Measurements from ENCODE around the gene HECW1.
"Not testable (repeated sequence)": the region's sequence is repeated elsewhere in the genome, so short reads cannot be mapped to it uniquely, and the experiment has no call there.

Gene HECW1

GRCh38 chr7:43460733-43461348, 348.4 kb downstream of the HECW1 start:
- in situ Hi-C loops (cut with MboI; ENCODE audit: low sequenced_read_pairs), result no loop called here

GRCh38 chr7:43461349-43462024, 349.0 kb downstream of the HECW1 start:
- in situ Hi-C loops (cut with MboI; ENCODE audit: low sequenced_read_pairs), result no loop called here

- in situ Hi-C loops (cut with MboI; ENCODE audit: low sequenced_read_pairs), result no loop called here
Measured at GRCh38 chr7:43462836-43463235, 350.4 kb downstream of the HECW1 start.

GRCh38 chr7:43463401-43463980, 351.0 kb downstream of the HECW1 start:
- in situ Hi-C loops (cut with MboI; ENCODE audit: low sequenced_read_pairs), result no loop called here

GRCh38 chr7:43465581-43466554, 353.4 kb downstream of the HECW1 start:
- in situ Hi-C loops (cut with MboI; ENCODE audit: low sequenced_read_pairs), result no loop called here

GRCh38 chr7:43467406-43467805, 355.0 kb downstream of the HECW1 start:
- in situ Hi-C loops (cut with MboI; ENCODE audit: low sequenced_read_pairs), result no loop called here

GRCh38 chr7:43467846-43468245, 355.4 kb downstream of the HECW1 start:
- in situ Hi-C loops (cut with MboI; ENCODE audit: low sequenced_read_pairs), result no loop called here

GRCh38 chr7:43469051-43469450, 356.6 kb downstream of the HECW1 start:
- in situ Hi-C loops (cut with MboI; ENCODE audit: low sequenced_read_pairs), result no loop called here

- in situ Hi-C loops (cut with MboI; ENCODE audit: low sequenced_read_pairs), result no loop called here
Measured at GRCh38 chr7:43470110-43470509, 357.7 kb downstream of the HECW1 start.

GRCh38 chr7:43475983-43476382, 363.5 kb downstream of the HECW1 start:
- in situ Hi-C loops (cut with MboI; ENCODE audit: low sequenced_read_pairs), result no loop called here

- in situ Hi-C loops (cut with MboI; ENCODE audit: low sequenced_read_pairs), result no loop called here
Measured at GRCh38 chr7:43476896-43477295, 364.4 kb downstream of the HECW1 start.

GRCh38 chr7:43479042-43479441, 366.6 kb downstream of the HECW1 start:
- in situ Hi-C loops (cut with MboI; ENCODE audit: low sequenced_read_pairs), result no loop called here

GRCh38 chr7:43479543-43479942, 367.1 kb downstream of the HECW1 start:
- in situ Hi-C loops (cut with MboI; ENCODE audit: low sequenced_read_pairs), result no loop called here

GRCh38 chr7:43480581-43480980, 368.1 kb downstream of the HECW1 start:
- in situ Hi-C loops (cut with MboI; ENCODE audit: low sequenced_read_pairs), result no loop called here

- in situ Hi-C loops (cut with MboI; ENCODE audit: low sequenced_read_pairs), result no loop called here
Measured at GRCh38 chr7:43481902-43482678, 369.6 kb downstream of the HECW1 start.

- in situ Hi-C loops (cut with MboI; ENCODE audit: low sequenced_read_pairs), result no loop called here
Measured at GRCh38 chr7:43482679-43483252, 370.3 kb downstream of the HECW1 start.

- in situ Hi-C loops (cut with MboI; ENCODE audit: low sequenced_read_pairs), result no loop called here
Measured at GRCh38 chr7:43484678-43485395, 372.4 kb downstream of the HECW1 start.

- in situ Hi-C loops (cut with MboI; ENCODE audit: low sequenced_read_pairs), result no loop called here
Measured at GRCh38 chr7:43485580-43485979, 373.1 kb downstream of the HECW1 start.

- in situ Hi-C loops (cut with MboI; ENCODE audit: low sequenced_read_pairs), result not testable (repeated sequence)
Measured at GRCh38 chr7:43486008-43486407, 373.6 kb downstream of the HECW1 start.

Measured in HL-60/S4 (cell line).